Breast epithelium (tissue), 3 donors: ENCODE measurements around the gene ENAM.

Source experiments
- POLR2A ChIP-seq: fragments of 450-650 bp; IDR thresholded peaks from one replicate; pipeline ENCODE4 v1.6.1; 2016; ENCODE audit warnings: antibody characterized with exemption, mild to moderate bottlenecking, moderate library complexity
- TF ChIP-seq, protein P1 (sequence below), 3 donors: fragments of 450-650 bp; IDR thresholded peaks; one replicate each; pipeline ENCODE4 v1.5.1; 2016 to 2017; ENCODE audit warnings: antibody characterized with exemption in 3 of 3, mild to moderate bottlenecking in 3 of 3, moderate library complexity in 3 of 3

DNA sequence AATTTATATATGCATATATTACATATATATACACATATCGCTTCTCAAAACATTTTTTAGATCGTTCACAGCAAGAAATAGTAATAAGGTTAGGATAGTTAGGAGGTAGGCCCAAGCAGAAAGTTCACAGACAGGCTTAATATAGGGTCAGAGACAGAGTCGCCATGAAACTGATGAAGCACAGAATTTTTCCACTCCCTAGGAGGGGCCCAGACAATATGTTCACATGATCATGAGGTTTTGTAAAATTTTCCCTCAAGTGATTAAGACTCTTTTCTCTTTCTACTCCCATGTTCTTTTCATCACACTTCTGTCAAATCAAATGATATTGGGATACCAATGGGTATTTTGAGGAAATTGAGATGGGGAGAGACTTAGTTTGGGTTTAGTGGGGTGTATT lies 5.2 kb upstream of the ENAM start:
- no peak for TF ChIP-seq POLR2A
- TF ChIP-seq, protein P1, sequence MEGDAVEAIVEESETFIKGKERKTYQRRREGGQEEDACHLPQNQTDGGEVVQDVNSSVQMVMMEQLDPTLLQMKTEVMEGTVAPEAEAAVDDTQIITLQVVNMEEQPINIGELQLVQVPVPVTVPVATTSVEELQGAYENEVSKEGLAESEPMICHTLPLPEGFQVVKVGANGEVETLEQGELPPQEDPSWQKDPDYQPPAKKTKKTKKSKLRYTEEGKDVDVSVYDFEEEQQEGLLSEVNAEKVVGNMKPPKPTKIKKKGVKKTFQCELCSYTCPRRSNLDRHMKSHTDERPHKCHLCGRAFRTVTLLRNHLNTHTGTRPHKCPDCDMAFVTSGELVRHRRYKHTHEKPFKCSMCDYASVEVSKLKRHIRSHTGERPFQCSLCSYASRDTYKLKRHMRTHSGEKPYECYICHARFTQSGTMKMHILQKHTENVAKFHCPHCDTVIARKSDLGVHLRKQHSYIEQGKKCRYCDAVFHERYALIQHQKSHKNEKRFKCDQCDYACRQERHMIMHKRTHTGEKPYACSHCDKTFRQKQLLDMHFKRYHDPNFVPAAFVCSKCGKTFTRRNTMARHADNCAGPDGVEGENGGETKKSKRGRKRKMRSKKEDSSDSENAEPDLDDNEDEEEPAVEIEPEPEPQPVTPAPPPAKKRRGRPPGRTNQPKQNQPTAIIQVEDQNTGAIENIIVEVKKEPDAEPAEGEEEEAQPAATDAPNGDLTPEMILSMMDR (IDR thresholded peaks at IDR 0.05): no peak
